ENCODE measurements around the gene AMIGO3.
A peak's percentile ranks its signal among the peaks of the same experiment; 100 is the strongest.
"Not testable (repeated sequence)": the region's sequence is repeated elsewhere in the genome, so short reads cannot be mapped to it uniquely, and the experiment has no call there.

Gene AMIGO3

GRCh38 chr3:49686769-49687423 lies 32.6 kb downstream of the AMIGO3 start:
- peak; percentile 40 to 74 (median 57) for DNase-seq

GRCh38 chr3:49686346-49686745 lies 33.1 kb downstream of the AMIGO3 start:
- DNase-seq, result not testable (repeated sequence)

GRCh38 chr3:49685846-49686245 lies 33.6 kb downstream of the AMIGO3 start:
- DNase-seq, result peak in 2 of 4 experiments; percentile 7 to 20

- DNase-seq, result not testable (repeated sequence)
Measured at GRCh38 chr3:49685103-49685502, 34.4 kb downstream of the AMIGO3 start.

- DNase-seq, result not testable (repeated sequence)
Measured at GRCh38 chr3:49684453-49684852, 35.0 kb downstream of the AMIGO3 start.

- no peak for DNase-seq
Measured at GRCh38 chr3:49683162-49683561, 36.3 kb downstream of the AMIGO3 start.

- no peak for DNase-seq
Measured at GRCh38 chr3:49681543-49681942, 37.9 kb downstream of the AMIGO3 start.

GRCh38 chr3:49681232-49681522 lies 38.3 kb downstream of the AMIGO3 start:
- DNase-seq, result no peak

- no peak for DNase-seq
Measured at GRCh38 chr3:49680493-49681231, 38.8 kb downstream of the AMIGO3 start.

GRCh38 chr3:49675912-49676311 lies 43.6 kb downstream of the AMIGO3 start:
- DNase-seq, result no peak

GRCh38 chr3:49674497-49674983 lies 44.9 kb downstream of the AMIGO3 start:
- DNase-seq, result no peak

- DNase-seq, result peak; percentile 98 to 99 (median 98)
Measured at GRCh38 chr3:49673715-49674496, 45.6 kb downstream of the AMIGO3 start, which contains the start of gene APEH. Gene APEH (plus strand): TSS chr3:49674351. CDS start chr3:49674402, 51 bp downstream.

- peak; percentile 22 to 56 (median 33) for DNase-seq
Measured at GRCh38 chr3:49673121-49673714, 46.3 kb downstream of the AMIGO3 start.

GRCh38 chr3:49671291-49672288 lies 47.9 kb downstream of the AMIGO3 start:
- DNase-seq, result peak; percentile 63 to 75 (median 69)

- DNase-seq, result no peak
Measured at GRCh38 chr3:49670940-49671290, 48.6 kb downstream of the AMIGO3 start.

GRCh38 chr3:49669352-49669751 lies 50.1 kb downstream of the AMIGO3 start:
- DNase-seq, result no peak

- no peak for DNase-seq
Measured at GRCh38 chr3:49668861-49669260, 50.6 kb downstream of the AMIGO3 start.

- DNase-seq, result no peak
Measured at GRCh38 chr3:49668414-49668797, 51.1 kb downstream of the AMIGO3 start.

GRCh38 chr3:49667701-49668413 lies 51.6 kb downstream of the AMIGO3 start:
- DNase-seq, result no peak
